Measurements from ENCODE around the gene ZNF736. TPM values are rescaled to one million over a fixed set of nuclear protein-coding genes. Genes with fewer than 3 reads are reported as not detected.
"Not testable (repeated sequence)": the region's sequence is repeated elsewhere in the genome, so short reads cannot be mapped to it uniquely, and the experiment has no call there.

The ZNF736 gene
- total RNA-seq, 1 donor from 2014 or later: 12.2 TPM

DNA sequence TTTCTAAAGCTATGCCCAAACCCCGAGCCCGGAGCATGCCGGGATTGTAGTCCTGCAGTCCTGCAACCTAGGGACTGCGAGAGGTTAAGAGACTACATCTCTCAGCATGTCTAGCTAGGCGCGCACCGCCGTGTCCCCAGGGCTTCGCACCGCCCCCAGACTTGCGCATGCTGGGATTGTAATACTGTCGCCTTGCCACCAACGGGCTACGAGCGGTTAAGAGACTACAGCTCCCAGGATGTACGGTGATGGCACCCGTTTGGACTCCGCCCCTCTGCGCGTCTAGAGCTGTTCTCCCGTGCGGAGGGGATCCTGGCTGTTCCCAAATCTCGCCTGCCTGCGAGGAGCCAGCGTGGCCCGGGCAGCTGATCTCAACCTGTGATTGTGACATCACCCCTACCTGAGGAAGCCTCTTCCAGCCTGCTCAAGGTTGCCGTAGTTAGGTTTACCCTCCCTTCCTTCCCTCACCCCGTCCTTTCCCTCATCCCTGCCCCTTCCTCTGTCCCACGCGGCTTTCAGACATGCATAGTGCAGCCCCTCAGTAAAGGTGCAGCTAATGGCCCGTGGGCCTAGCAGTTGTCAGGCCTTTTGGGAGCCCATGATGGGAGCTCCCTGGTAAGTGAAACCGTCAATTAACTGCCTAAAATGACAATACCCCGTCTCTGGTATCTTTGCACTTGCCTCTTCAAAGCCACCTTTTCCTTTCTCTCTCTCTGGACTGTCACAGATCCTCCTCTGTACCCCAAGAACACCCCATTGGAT lies 6.3 kb upstream of the ZNF736 start:
- H3K4me3 ChIP-seq (ENCODE audit: low read depth, low read length): peak overlapping the region; percentile 82
- peak; percentile 63 for DNase-seq (ENCODE audit: low read depth)
- TF ChIP-seq CTCF (conservative IDR thresholded peaks at IDR 0.05; ENCODE audit: low read depth, low read length): no peak

GRCh38 chr7:64308016-64308270 lies 5.8 kb upstream of the ZNF736 start:
- TF ChIP-seq CTCF (conservative IDR thresholded peaks at IDR 0.05; ENCODE audit: low read depth, low read length): no peak
- DNase-seq (ENCODE audit: low read depth): no peak
- peak overlapping the region; percentile 82 for H3K4me3 ChIP-seq (ENCODE audit: low read depth, low read length)

GRCh38 chr7:64310426-64310825 lies 3.3 kb upstream of the ZNF736 start:
- H3K4me3 ChIP-seq (ENCODE audit: low read depth, low read length): no peak overlapping the region
- TF ChIP-seq CTCF (conservative IDR thresholded peaks at IDR 0.05; ENCODE audit: low read depth, low read length): no peak
- DNase-seq (ENCODE audit: low read depth): no peak

DNA sequence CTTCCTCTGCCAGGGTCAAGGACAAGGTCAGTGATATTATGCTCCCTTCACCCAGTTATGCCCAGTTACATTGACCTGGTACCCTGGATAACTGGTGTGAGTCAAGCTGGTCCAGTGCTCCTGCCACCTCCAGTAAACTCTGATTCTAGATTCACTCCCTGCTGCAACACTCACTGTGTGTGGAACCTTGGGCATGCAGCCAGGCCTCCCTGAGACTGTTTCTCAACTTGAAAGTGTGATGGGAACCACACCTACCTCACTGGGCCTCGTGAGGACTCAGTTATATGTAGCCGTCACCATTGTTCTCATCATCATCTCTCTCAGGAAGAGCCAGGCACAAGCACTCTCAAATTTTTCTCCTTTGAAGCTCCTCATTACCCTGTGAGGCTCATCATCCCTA lies 935 bp upstream of the ZNF736 start:
- no peak for TF ChIP-seq CTCF (conservative IDR thresholded peaks at IDR 0.05; ENCODE audit: low read depth, low read length)

DNA sequence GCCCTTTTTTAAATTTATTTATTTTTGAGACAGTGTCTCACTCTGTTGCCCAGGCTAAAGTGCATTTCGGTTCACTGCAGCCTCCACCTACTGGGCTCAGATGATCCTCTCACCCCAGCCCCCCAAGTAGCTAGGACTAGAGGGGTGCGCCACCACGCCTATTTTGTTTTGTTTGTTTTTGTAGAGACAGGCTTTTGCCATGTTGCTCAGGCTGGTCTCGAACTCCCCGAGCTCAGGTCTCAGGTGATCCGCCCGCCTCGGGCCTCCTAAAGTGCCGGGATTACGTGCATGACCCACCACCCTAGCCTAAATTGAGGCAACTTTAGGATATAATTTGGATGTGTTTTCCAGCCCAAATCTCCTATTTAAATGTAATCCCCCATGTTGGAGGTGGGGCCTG lies 805 bp downstream of the ZNF736 start:
- peak overlapping the region; percentile 96 for H3K4me3 ChIP-seq (ENCODE audit: low read depth, low read length)
- TF ChIP-seq CTCF (conservative IDR thresholded peaks at IDR 0.05; ENCODE audit: low read depth, low read length): no peak
- no peak for DNase-seq (ENCODE audit: low read depth)

More for the DNA sequence above, 935 bp upstream of the ZNF736 start:
- no peak for DNase-seq (ENCODE audit: low read depth)
- H3K4me3 ChIP-seq (ENCODE audit: low read depth, low read length): no peak overlapping the region

GRCh38 chr7:64316031-64316742 lies 2.4 kb downstream of the ZNF736 start:
- not testable (repeated sequence) for DNase-seq (ENCODE audit: low read depth); H3K4me3 ChIP-seq (ENCODE audit: low read depth, low read length)

DNA sequence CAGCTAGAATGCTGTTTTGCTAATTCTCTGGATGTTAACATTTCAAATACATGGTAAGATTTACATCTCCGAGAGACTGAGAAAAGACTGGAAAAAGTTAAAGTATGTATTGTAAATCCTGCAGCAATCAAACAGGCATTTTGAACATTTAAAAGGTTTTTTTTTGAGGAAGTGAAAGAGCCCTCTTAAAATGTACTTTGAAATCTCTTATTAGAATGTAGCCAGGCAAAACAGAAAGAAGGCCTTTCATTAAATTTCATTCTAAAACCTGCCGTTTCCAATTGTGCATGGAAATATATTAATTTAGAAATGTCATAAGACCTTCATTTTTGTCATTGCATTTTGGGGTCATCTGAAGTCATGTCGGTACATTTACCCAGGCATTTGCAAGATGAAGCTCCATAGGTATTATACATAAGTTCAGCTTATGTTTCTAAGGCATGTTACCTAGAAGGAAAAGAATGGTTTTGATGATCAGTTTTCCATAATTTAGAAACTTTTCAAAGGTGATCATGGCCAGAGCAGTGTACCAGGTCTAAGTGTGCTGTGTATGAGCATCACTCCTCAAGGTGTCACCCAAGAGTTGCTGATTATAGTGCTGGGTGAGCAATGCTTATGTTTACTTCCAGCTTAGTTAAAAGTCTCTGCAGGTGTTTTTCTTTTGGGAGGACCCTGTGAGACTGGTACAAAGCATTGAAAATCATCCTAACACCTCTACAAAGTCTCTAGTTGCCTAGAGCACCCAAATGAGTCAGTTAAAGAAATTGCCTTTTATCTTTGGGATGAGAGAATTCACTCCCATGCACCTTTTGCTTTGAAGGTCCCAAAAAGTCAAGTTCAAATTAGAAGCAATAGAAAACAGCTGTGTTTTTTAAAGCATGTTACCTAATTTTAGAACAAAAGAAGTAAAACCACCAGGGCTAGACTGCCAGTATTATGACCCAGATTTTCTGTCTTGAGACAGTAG lies 7.1 kb downstream of the ZNF736 start:
- peak; percentile 33 for TF ChIP-seq CTCF (conservative IDR thresholded peaks at IDR 0.05; ENCODE audit: low read depth, low read length)
- H3K4me3 ChIP-seq (ENCODE audit: low read depth, low read length): no peak overlapping the region
- DNase-seq (ENCODE audit: low read depth): no peak

DNA sequence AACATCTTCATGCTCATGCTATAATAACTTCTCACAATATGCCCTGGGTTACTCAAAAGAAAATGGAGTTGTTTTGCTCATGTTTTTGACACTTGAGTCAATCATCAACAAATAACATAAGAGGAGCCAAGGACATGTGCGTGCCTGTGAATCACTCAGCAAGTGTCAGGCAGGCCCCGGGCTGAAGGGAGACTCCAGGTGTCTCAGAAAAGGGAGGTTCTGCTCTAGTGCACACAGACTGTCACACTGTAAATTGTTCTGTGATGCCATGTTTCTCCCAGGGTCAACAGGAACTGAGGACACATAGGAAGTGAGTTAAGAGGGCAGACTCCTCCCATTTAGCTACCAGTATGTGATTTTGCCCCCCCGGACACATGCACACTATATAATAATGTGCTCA lies 10.4 kb downstream of the ZNF736 start:
- not testable (repeated sequence) for H3K4me3 ChIP-seq (ENCODE audit: low read depth, low read length); DNase-seq (ENCODE audit: low read depth)

- DNase-seq (ENCODE audit: low read depth); H3K4me3 ChIP-seq (ENCODE audit: low read depth, low read length): not testable (repeated sequence)
These were observed 35.0 kb downstream of the ZNF736 start for GRCh38 chr7:64348713-64349210.
